MCF 10A (cell line): ENCODE measurements around the gene LGALS9. TPM values are rescaled to one million over a fixed set of nuclear protein-coding genes. Genes with fewer than 3 reads are reported as not detected.

Source experiments
- BruUV-seq: library from RNA; stranded (reverse); fragments of 400-500 nt; replicated peaks from 2 replicates; lab custom pipeline; 2021; lab: Mats Ljungman, UMichigan
- CTCF ChIA-PET: fragments of 300-600 bp; sonication (Branson Sonifier 250); formaldehyde crosslinking; extraction: SDS; loops from one replicate; lab custom pipeline; 2021; ENCODE audit warnings: antibody characterized with exemption, inconsistent platforms; lab: Yijun Ruan, JAX
- POLR2A ChIA-PET: fragments of 300-600, 350-650 bp; sonication (Branson Sonifier 250); formaldehyde crosslinking; extraction: SDS; loops from one replicate; lab custom pipeline; 2020; ENCODE audit warnings: antibody characterized with exemption, inconsistent platforms; lab: Yijun Ruan, JAX
- DNase-seq: peaks from one replicate; pipeline ENCODE4 v3.0.0-alpha.2; 2018; ENCODE audit not compliant: unreplicated experiment
- H3K27ac Mint-ChIP-seq: one replicate; pipeline ENCODE4 v1.8.0; 2022; ENCODE audit warnings: mild to moderate bottlenecking, low read depth, mixed read lengths; ENCODE audit not compliant: unreplicated experiment
- H3K27me3 Mint-ChIP-seq: one replicate; pipeline ENCODE4 v1.8.0; 2022; ENCODE audit warnings: mixed read lengths; ENCODE audit not compliant: insufficient read depth, unreplicated experiment
- H3K36me3 Mint-ChIP-seq: one replicate; pipeline ENCODE4 v1.8.0; 2022; ENCODE audit warnings: mild to moderate bottlenecking, moderate library complexity, mixed read lengths; ENCODE audit not compliant: insufficient read depth, unreplicated experiment
- H3K4me1 Mint-ChIP-seq: one replicate; pipeline ENCODE4 v1.8.0; 2022; ENCODE audit warnings: mixed read lengths; ENCODE audit not compliant: insufficient read depth, unreplicated experiment
- H3K4me3 Mint-ChIP-seq: one replicate; pipeline ENCODE4 v1.8.0; 2022; ENCODE audit warnings: mild to moderate bottlenecking, moderate library complexity, mixed read lengths; ENCODE audit not compliant: unreplicated experiment
- H3K9me3 Mint-ChIP-seq: one replicate; pipeline ENCODE4 v1.8.0; 2022; ENCODE audit warnings: mixed read lengths; ENCODE audit not compliant: unreplicated experiment
- CTCF ChIP-seq: fragments of 200-600 bp; IDR thresholded peaks from one replicate; pipeline ENCODE4 v1.8.0; 2022; ENCODE audit warnings: antibody characterized with exemption, mild to moderate bottlenecking; ENCODE audit not compliant: unreplicated experiment
- intact Hi-C: fragments of 100-400 bp; cut with micrococcal nuclease; formaldehyde crosslinking; loops from 2 replicates; pipeline ENCODE4 v1.14.1; 2022
- total RNA-seq: library from RNA; stranded (reverse); gene quantifications from 2 replicates; pipeline ENCODE4 v1.2.3, GENCODE V29; 2022

The LGALS9 gene
- total RNA-seq, 1 experiment from 2014 or later: 0.54 TPM

- Mint-ChIP-seq H3K36me3 (no peaks in the 10 kb centered on the region), H3K27me3 (no peaks in the 10 kb centered on the region), H3K27ac (no peak overlapping the region), H3K4me1 (peaks cover 15% of the 10 kb centered on the region), H3K9me3 (peaks cover 8% of the 10 kb centered on the region), H3K4me3 (no peak overlapping the region)
- ChIA-PET POLR2A (no interaction called here), CTCF (interaction anchor here (0.7 to 26.4 kb wide), 32 partner anchors 10 to 426 kb away, joined by 3 to 580 read pairs (median 6); no protein-coding TSS in a partner anchor)
- no peak for TF ChIP-seq CTCF
- intact Hi-C loops: loop anchor here (1.0 kb wide), 2 partner anchors 47 to 152 kb away; no protein-coding TSS in a partner anchor
- BruUV-seq: no TSS peak
- DNase-seq: no peak
Measured at GRCh38 chr17:27603880-27604794, 26.9 kb upstream of the LGALS9 start.

GRCh38 chr17:27605409-27605808 is 25.6 kb upstream of the LGALS9 start:
- no peak overlapping the region for H3K27ac Mint-ChIP-seq
- H3K4me1 Mint-ChIP-seq: peaks cover 10% of the 10 kb centered on the region
- no peak for DNase-seq
- peaks cover 8% of the 10 kb centered on the region for H3K9me3 Mint-ChIP-seq
- CTCF ChIA-PET: interaction anchor here (0.8 to 26.4 kb wide), 7 partner anchors 24 to 368 kb away, joined by 3 to 580 read pairs (median 4); no protein-coding TSS in a partner anchor
- no peak for TF ChIP-seq CTCF
- POLR2A ChIA-PET: interaction anchor here (1.0 kb wide), 1 partner anchor 42 kb away, joined by 3 read pairs; no protein-coding TSS in a partner anchor
- no TSS peak for BruUV-seq
- H3K36me3 Mint-ChIP-seq: no peaks in the 10 kb centered on the region
- H3K27me3 Mint-ChIP-seq: no peaks in the 10 kb centered on the region
- H3K4me3 Mint-ChIP-seq: no peak overlapping the region
- intact Hi-C loops: no loop called here

- CTCF ChIA-PET: interaction anchor here (0.7 to 26.4 kb wide), 7 partner anchors 43 to 273 kb away, joined by 3 to 580 read pairs (median 4); no protein-coding TSS in a partner anchor
- H3K36me3 Mint-ChIP-seq: no peaks in the 10 kb centered on the region
- intact Hi-C loops: loop anchor here (2.0 kb wide), 1 partner anchor 149 kb away; no protein-coding TSS in a partner anchor
Measured at GRCh38 chr17:27607521-27608091, 23.4 kb upstream of the LGALS9 start.

More at GRCh38 chr17:27607521-27608091, 23.4 kb upstream of the LGALS9 start:
- peaks cover 5% of the 10 kb centered on the region for H3K4me1 Mint-ChIP-seq
- no peak for TF ChIP-seq CTCF
- no peak for DNase-seq
- BruUV-seq: no TSS peak
- no peak overlapping the region for H3K27ac Mint-ChIP-seq
- no peak overlapping the region for H3K4me3 Mint-ChIP-seq
- no peaks in the 10 kb centered on the region for H3K27me3 Mint-ChIP-seq
- POLR2A ChIA-PET: no interaction called here
- no peaks in the 10 kb centered on the region for H3K9me3 Mint-ChIP-seq
